Left forelimb (tissue), 1 donor: ENCODE data around the gene TMED3.
"Not testable (repeated sequence)": the region's sequence is repeated elsewhere in the genome, so short reads cannot be mapped to it uniquely, and the experiment has no call there.

Experiments
- DNase-seq: peaks from one replicate; pipeline ENCODE4 v3.0.0-alpha.2; 2018; ENCODE audit warnings: low spot score

The TMED3 gene

GRCh38 chr15:79316864-79317263 lies 6.0 kb downstream of the TMED3 start:
- DNase-seq: no peak

GRCh38 chr15:79319973-79320372 lies 9.1 kb downstream of the TMED3 start:
- DNase-seq: not testable (repeated sequence)

GRCh38 chr15:79321876-79322275 lies 11.0 kb downstream of the TMED3 start:
- DNase-seq: no peak

GRCh38 chr15:79322306-79322705 lies 11.4 kb downstream of the TMED3 start:
- no peak for DNase-seq

GRCh38 chr15:79322945-79323344 lies 12.0 kb downstream of the TMED3 start:
- no peak for DNase-seq

GRCh38 chr15:79329171-79329611 lies 18.3 kb downstream of the TMED3 start:
- no peak for DNase-seq

GRCh38 chr15:79332824-79333510 lies 22.1 kb downstream of the TMED3 start:
- DNase-seq: no peak

- no peak for DNase-seq
Measured at GRCh38 chr15:79337591-79337990, 26.7 kb downstream of the TMED3 start.

- no peak for DNase-seq
Measured at GRCh38 chr15:79339588-79340314, 28.8 kb downstream of the TMED3 start.

- DNase-seq: no peak
Measured at GRCh38 chr15:79340315-79340602, 29.3 kb downstream of the TMED3 start.

- DNase-seq: no peak
Measured at GRCh38 chr15:79341396-79341795, 30.5 kb downstream of the TMED3 start.

GRCh38 chr15:79349525-79349924 lies 38.6 kb downstream of the TMED3 start:
- no peak for DNase-seq

- DNase-seq: no peak
Measured at GRCh38 chr15:79352206-79352605, 41.3 kb downstream of the TMED3 start.

GRCh38 chr15:79357566-79357965 lies 46.7 kb downstream of the TMED3 start:
- DNase-seq: no peak

GRCh38 chr15:79358069-79358468 lies 47.2 kb downstream of the TMED3 start:
- DNase-seq: no peak

- DNase-seq: no peak
Measured at GRCh38 chr15:79364571-79365240, 53.8 kb downstream of the TMED3 start.

- DNase-seq: no peak
Measured at GRCh38 chr15:79365765-79366164, 54.9 kb downstream of the TMED3 start.

GRCh38 chr15:79366691-79367090 lies 55.8 kb downstream of the TMED3 start:
- DNase-seq: no peak

GRCh38 chr15:79370716-79371115 lies 59.8 kb downstream of the TMED3 start:
- no peak for DNase-seq

GRCh38 chr15:79371591-79371990 lies 60.7 kb downstream of the TMED3 start:
- no peak for DNase-seq

- no peak for DNase-seq
Measured at GRCh38 chr15:79372428-79372827, 61.5 kb downstream of the TMED3 start.
